BJ (cell line): ENCODE results near the gene DHX35. TPM values are rescaled to one million over a fixed set of nuclear protein-coding genes. Genes with fewer than 3 reads are reported as not detected.

Experiments
- CTCF ChIA-PET: fragments of 350-600 bp; formaldehyde crosslinking; extraction: SDS; loops from one replicate; lab custom pipeline; 2021; ENCODE audit warnings: antibody characterized with exemption, inconsistent platforms; lab: Yijun Ruan, JAX
- POLR2A ChIA-PET: fragments of 300-600 bp; sonication (Branson Sonifier 250); formaldehyde crosslinking; extraction: SDS; loops from one replicate; lab custom pipeline; 2021; ENCODE audit warnings: antibody characterized with exemption; lab: Charles Lee
- DNase-seq: peaks from one replicate; pipeline ENCODE4 v3.0.0-alpha.2; 2011; ENCODE audit warnings: low read depth
- H3K27me3 ChIP-seq: 2 replicates; pipeline ENCODE4 v1.6.0; 2011; ENCODE audit warnings: low read length; ENCODE audit not compliant: control insufficient read depth, insufficient read depth
- H3K36me3 ChIP-seq: 2 replicates; pipeline ENCODE4 v1.5.1; 2011; ENCODE audit warnings: low read length; ENCODE audit not compliant: control insufficient read depth, insufficient read depth
- H3K4me3 ChIP-seq: 2 replicates; pipeline ENCODE4 v1.5.1; 2011; ENCODE audit warnings: low read depth, mild to moderate bottlenecking, control low read depth, low read length
- CTCF ChIP-seq: IDR thresholded peaks from 2 replicates; pipeline ENCODE4 v1.5.1; 2011; ENCODE audit warnings: low read depth, mild to moderate bottlenecking, control low read depth, inconsistent platforms, low read length, moderate library complexity; ENCODE audit not compliant: insufficient read depth
- polyA plus RNA-seq: library from polyadenylated mRNA; depleted of rRNA; stranded (reverse); fragments of >200 nt; gene quantifications from 2 replicates; pipeline ENCODE4 v1.2.3, GENCODE V29; 2011

The DHX35 gene
- polyA plus RNA-seq, 1 experiment: 14.5 TPM

- POLR2A ChIA-PET: no interaction called here
- TF ChIP-seq CTCF: no peak
- Histone ChIP-seq H3K36me3 (no peaks in the 10 kb centered on the region), H3K27me3 (no peaks in the 10 kb centered on the region; the same call in 1 of the 2 replicates), H3K4me3 (no peak overlapping the region)
- CTCF ChIA-PET: interaction anchor here (0.7 to 9.7 kb wide), 3 partner anchors 9 to 17 kb away, joined by 3 to 112 read pairs (median 79); no protein-coding TSS in a partner anchor
- no peak for DNase-seq
Measured at GRCh38 chr20:39066471-39067242, 104.5 kb downstream of the DHX35 start.

GRCh38 chr20:39067526-39068216 lies 105.5 kb downstream of the DHX35 start:
- TF ChIP-seq CTCF: no peak
- Histone ChIP-seq H3K4me3 (no peak overlapping the region), H3K36me3 (no peaks in the 10 kb centered on the region), H3K27me3 (no peaks in the 10 kb centered on the region; the same call in 1 of the 2 replicates)
- no peak for DNase-seq
- CTCF ChIA-PET: interaction anchor here (0.7 to 9.7 kb wide), 4 partner anchors 8 to 140 kb away, joined by 3 to 112 read pairs (median 41); no protein-coding TSS in a partner anchor
- POLR2A ChIA-PET: no interaction called here

- TF ChIP-seq CTCF: no peak
- ChIA-PET POLR2A (no interaction called here), CTCF (interaction anchor here (0.9 to 9.7 kb wide), 6 partner anchors 11 to 148 kb away, joined by 3 to 112 read pairs (median 4); no protein-coding TSS in a partner anchor)
- Histone ChIP-seq H3K36me3 (no peaks in the 10 kb centered on the region), H3K4me3 (no peak overlapping the region), H3K27me3 (no peaks in the 10 kb centered on the region)
- no peak for DNase-seq
Measured at GRCh38 chr20:39069976-39070375, 107.8 kb downstream of the DHX35 start.

- no peaks in the 10 kb centered on the region for H3K36me3 ChIP-seq
- CTCF ChIA-PET: interaction anchor here (0.9 to 9.7 kb wide), 5 partner anchors 11 to 149 kb away, joined by 3 to 112 read pairs (median 3); no protein-coding TSS in a partner anchor
- H3K4me3 ChIP-seq: no peak overlapping the region
- no peak for DNase-seq
- TF ChIP-seq CTCF: no peak
- H3K27me3 ChIP-seq: no peaks in the 10 kb centered on the region
- POLR2A ChIA-PET: no interaction called here
Measured at GRCh38 chr20:39070484-39071231, 108.5 kb downstream of the DHX35 start.
